Activated CD8-positive, alpha-beta T cell treated with anti-CD3 and anti-CD28 coated beads for 36 hours (primary cell): ENCODE measurements around the gene ARHGEF28. TPM values are rescaled to one million over a fixed set of nuclear protein-coding genes. Genes with fewer than 3 reads are reported as not detected.

Experiments
- ATAC-seq: fragments of 200-7000 bp; cut with Tn5 transposase; one replicate; pipeline ENCODE4 v1.10.0; 2021; ENCODE audit warnings: mild to moderate bottlenecking, moderate library complexity
- CTCF ChIA-PET: fragments of 350-600 bp; sonication (Branson Sonifier 250); formaldehyde crosslinking; loops from one replicate; lab custom pipeline; 2021; ENCODE audit warnings: antibody characterized with exemption; lab: Charles Lee
- POLR2A ChIA-PET: fragments of 350-600 bp; sonication (Branson Sonifier 250); formaldehyde crosslinking; loops from one replicate; lab custom pipeline; 2021; ENCODE audit warnings: antibody characterized with exemption; lab: Charles Lee
- DNase-seq: peaks from one replicate; pipeline ENCODE4 v3.0.0-alpha.2; 2020
- H3K27ac Mint-ChIP-seq: one replicate; pipeline ENCODE4 v1.8.0; 2021; ENCODE audit warnings: mild to moderate bottlenecking, mixed read lengths
- H3K27me3 Mint-ChIP-seq: one replicate; pipeline ENCODE4 v1.8.0; 2021; ENCODE audit warnings: mixed read lengths
- H3K36me3 Mint-ChIP-seq: one replicate; pipeline ENCODE4 v1.8.0; 2021; ENCODE audit warnings: low read depth, mixed read lengths
- H3K4me1 Mint-ChIP-seq: one replicate; pipeline ENCODE4 v1.8.0; 2021; ENCODE audit warnings: low read depth, mixed read lengths
- H3K4me3 Mint-ChIP-seq: one replicate; pipeline ENCODE4 v1.8.0; 2021; ENCODE audit warnings: mild to moderate bottlenecking, moderate library complexity, mixed read lengths
- H3K9me3 Mint-ChIP-seq: one replicate; pipeline ENCODE4 v1.8.0; 2021; ENCODE audit warnings: mixed read lengths
- CTCF ChIP-seq: fragments of 200-600 bp; IDR thresholded peaks from one replicate; pipeline ENCODE4 v1.8.0; 2022; ENCODE audit warnings: antibody characterized with exemption, mild to moderate bottlenecking
- intact Hi-C: fragments of 100-400 bp; cut with micrococcal nuclease; formaldehyde crosslinking; loops from one replicate; pipeline ENCODE4 v1.10.0; 2022
- total RNA-seq, 2 experiments: library from RNA; stranded (reverse); gene quantifications; one replicate each; pipeline ENCODE4 v1.2.3, GENCODE V29; 2021

Gene ARHGEF28
- total RNA-seq, 2 experiments from 2014 or later, result 0.05 TPM; not detected in 1

- TF ChIP-seq CTCF, result no peak
- Mint-ChIP-seq H3K27me3 (peaks cover 4% of the 10 kb centered on the region), H3K4me1 (no peaks in the 10 kb centered on the region), H3K27ac (no peak overlapping the region), H3K9me3 (no peaks in the 10 kb centered on the region), H3K36me3 (no peaks in the 10 kb centered on the region), H3K4me3 (no peak overlapping the region)
- intact Hi-C loops, result no loop called here
- DNase-seq, result no peak
- CTCF ChIA-PET, result no interaction called here
- no peak for ATAC-seq
- POLR2A ChIA-PET, result no interaction called here
Observed at GRCh38 chr5:73654171-73654811, 28.3 kb downstream of the ARHGEF28 start.

GRCh38 chr5:73654819-73655318 lies 28.9 kb downstream of the ARHGEF28 start:
- Mint-ChIP-seq H3K9me3 (no peaks in the 10 kb centered on the region), H3K4me3 (no peak overlapping the region), H3K36me3 (no peaks in the 10 kb centered on the region), H3K27ac (no peak overlapping the region), H3K4me1 (no peaks in the 10 kb centered on the region), H3K27me3 (peaks cover 3% of the 10 kb centered on the region)
- intact Hi-C loops, result no loop called here
- TF ChIP-seq CTCF, result no peak
- DNase-seq, result no peak
- ATAC-seq, result no peak
- POLR2A ChIA-PET, result no interaction called here
- CTCF ChIA-PET, result no interaction called here

- no peaks in the 10 kb centered on the region for H3K9me3 Mint-ChIP-seq
- no peak for TF ChIP-seq CTCF
- no peaks in the 10 kb centered on the region for H3K36me3 Mint-ChIP-seq
- no peak overlapping the region for H3K27ac Mint-ChIP-seq
- intact Hi-C loops, result no loop called here
- no peak for DNase-seq
- ChIA-PET CTCF (no interaction called here), POLR2A (no interaction called here)
- ATAC-seq, result no peak
- peaks cover 3% of the 10 kb centered on the region for H3K27me3 Mint-ChIP-seq
- no peak overlapping the region for H3K4me3 Mint-ChIP-seq
- no peaks in the 10 kb centered on the region for H3K4me1 Mint-ChIP-seq
Observed at GRCh38 chr5:73655521-73656160, 29.6 kb downstream of the ARHGEF28 start.

- Mint-ChIP-seq H3K9me3 (no peaks in the 10 kb centered on the region), H3K4me1 (peaks cover under 1% of the 10 kb centered on the region), H3K36me3 (no peaks in the 10 kb centered on the region), H3K27me3 (peaks cover 8% of the 10 kb centered on the region), H3K4me3 (no peak overlapping the region), H3K27ac (no peak overlapping the region)
- POLR2A ChIA-PET, result no interaction called here
- intact Hi-C loops, result no loop called here
- CTCF ChIA-PET, result interaction anchor here (1.2 to 1.5 kb wide), 2 partner anchors 31 to 130 kb away, joined by 3 to 4 read pairs; no protein-coding TSS in a partner anchor
- TF ChIP-seq CTCF, result no peak
- ATAC-seq (no peak), DNase-seq (no peak)
Observed at GRCh38 chr5:73661753-73662152, 35.8 kb downstream of the ARHGEF28 start.
